ENCODE measurements around the gene CD3D.

Gene CD3D

GRCh38 chr11:118320515-118320914 lies 22.0 kb downstream of the CD3D start:
- no peak for TF ChIP-seq CTCF (IDR thresholded peaks at IDR 0.05; ENCODE audit: low read depth, low read length)
- no peak overlapping the region for H3K4me3 ChIP-seq (ENCODE audit: low read depth, low read length)

GRCh38 chr11:118319337-118319707 lies 23.2 kb downstream of the CD3D start:
- H3K4me3 ChIP-seq (ENCODE audit: low read depth, low read length): no peak overlapping the region
- TF ChIP-seq CTCF (IDR thresholded peaks at IDR 0.05; ENCODE audit: low read depth, low read length): no peak

- no peak for TF ChIP-seq CTCF (IDR thresholded peaks at IDR 0.05; ENCODE audit: low read depth, low read length)
- H3K4me3 ChIP-seq (ENCODE audit: low read depth, low read length): no peak overlapping the region
These were observed 23.7 kb downstream of the CD3D start for GRCh38 chr11:118318581-118319336.

- TF ChIP-seq CTCF (IDR thresholded peaks at IDR 0.05; ENCODE audit: low read depth, low read length): no peak
These were observed 24.4 kb downstream of the CD3D start for GRCh38 chr11:118318124-118318523.

GRCh38 chr11:118314988-118315411 lies 27.5 kb downstream of the CD3D start:
- no peak overlapping the region for H3K4me3 ChIP-seq (ENCODE audit: low read depth, low read length)
- TF ChIP-seq CTCF (IDR thresholded peaks at IDR 0.05; ENCODE audit: low read depth, low read length): no peak

More at GRCh38 chr11:118318124-118318523, 24.4 kb downstream of the CD3D start:
- H3K4me3 ChIP-seq (ENCODE audit: low read depth, low read length): no peak overlapping the region

GRCh38 chr11:118313242-118313641 lies 29.3 kb downstream of the CD3D start:
- no peak overlapping the region for H3K4me3 ChIP-seq (ENCODE audit: low read depth, low read length)
- TF ChIP-seq CTCF (IDR thresholded peaks at IDR 0.05; ENCODE audit: low read depth, low read length): no peak

GRCh38 chr11:118312328-118312727 lies 30.2 kb downstream of the CD3D start:
- no peak for TF ChIP-seq CTCF (IDR thresholded peaks at IDR 0.05; ENCODE audit: low read depth, low read length)
- H3K4me3 ChIP-seq (ENCODE audit: low read depth, low read length): no peak overlapping the region
